Measurements from ENCODE around the gene ASF1A.

DNA sequence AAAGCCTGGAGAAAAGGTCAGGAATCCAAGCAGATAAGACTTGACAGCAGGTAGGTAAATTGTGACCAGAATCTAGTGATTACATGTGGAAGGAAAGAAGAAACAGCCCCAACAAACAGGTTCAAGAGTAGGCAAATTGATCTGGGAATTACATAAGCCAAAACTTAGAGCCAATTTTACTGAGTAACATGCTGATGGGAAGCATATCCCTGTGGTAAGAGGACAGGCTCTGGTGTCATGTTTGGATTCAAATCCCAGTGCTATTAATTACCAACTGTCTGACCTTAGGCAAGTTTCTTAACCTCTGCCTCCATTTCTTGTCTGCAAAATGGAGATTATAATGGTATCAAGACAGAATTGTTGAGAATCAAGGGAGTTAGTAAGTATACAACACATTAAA, 20.6 kb downstream of the ASF1A start:
- no peak for TF ChIP-seq EGR1 (IDR thresholded peaks at IDR 0.05; ENCODE audit: low read depth in 2 of 2)
- TF ChIP-seq RAD21 (IDR thresholded peaks at IDR 0.05) = no peak
- no peak for TF ChIP-seq GABPA (IDR thresholded peaks at IDR 0.05 in 1 of 2, conservative IDR thresholded peaks at IDR 0.05 in 1 of 2)
- no peak for TF ChIP-seq CTCF (IDR thresholded peaks at IDR 0.05; ENCODE audit: low read depth, low read length, missing input control)
- no peak for TF ChIP-seq HNF4A (conservative IDR thresholded peaks at IDR 0.05)
- TF ChIP-seq NR2F2 (IDR thresholded peaks at IDR 0.05) = no peak
- no peak for TF ChIP-seq RXRA (IDR thresholded peaks at IDR 0.05)
- TF ChIP-seq YY1 (IDR thresholded peaks at IDR 0.05) = no peak
- no peak for TF ChIP-seq ZBTB33 (IDR thresholded peaks at IDR 0.05)
- TF ChIP-seq, protein P1, sequence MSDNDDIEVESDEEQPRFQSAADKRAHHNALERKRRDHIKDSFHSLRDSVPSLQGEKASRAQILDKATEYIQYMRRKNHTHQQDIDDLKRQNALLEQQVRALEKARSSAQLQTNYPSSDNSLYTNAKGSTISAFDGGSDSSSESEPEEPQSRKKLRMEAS (IDR thresholded peaks at IDR 0.05) = no peak
- TF ChIP-seq, protein P2, sequence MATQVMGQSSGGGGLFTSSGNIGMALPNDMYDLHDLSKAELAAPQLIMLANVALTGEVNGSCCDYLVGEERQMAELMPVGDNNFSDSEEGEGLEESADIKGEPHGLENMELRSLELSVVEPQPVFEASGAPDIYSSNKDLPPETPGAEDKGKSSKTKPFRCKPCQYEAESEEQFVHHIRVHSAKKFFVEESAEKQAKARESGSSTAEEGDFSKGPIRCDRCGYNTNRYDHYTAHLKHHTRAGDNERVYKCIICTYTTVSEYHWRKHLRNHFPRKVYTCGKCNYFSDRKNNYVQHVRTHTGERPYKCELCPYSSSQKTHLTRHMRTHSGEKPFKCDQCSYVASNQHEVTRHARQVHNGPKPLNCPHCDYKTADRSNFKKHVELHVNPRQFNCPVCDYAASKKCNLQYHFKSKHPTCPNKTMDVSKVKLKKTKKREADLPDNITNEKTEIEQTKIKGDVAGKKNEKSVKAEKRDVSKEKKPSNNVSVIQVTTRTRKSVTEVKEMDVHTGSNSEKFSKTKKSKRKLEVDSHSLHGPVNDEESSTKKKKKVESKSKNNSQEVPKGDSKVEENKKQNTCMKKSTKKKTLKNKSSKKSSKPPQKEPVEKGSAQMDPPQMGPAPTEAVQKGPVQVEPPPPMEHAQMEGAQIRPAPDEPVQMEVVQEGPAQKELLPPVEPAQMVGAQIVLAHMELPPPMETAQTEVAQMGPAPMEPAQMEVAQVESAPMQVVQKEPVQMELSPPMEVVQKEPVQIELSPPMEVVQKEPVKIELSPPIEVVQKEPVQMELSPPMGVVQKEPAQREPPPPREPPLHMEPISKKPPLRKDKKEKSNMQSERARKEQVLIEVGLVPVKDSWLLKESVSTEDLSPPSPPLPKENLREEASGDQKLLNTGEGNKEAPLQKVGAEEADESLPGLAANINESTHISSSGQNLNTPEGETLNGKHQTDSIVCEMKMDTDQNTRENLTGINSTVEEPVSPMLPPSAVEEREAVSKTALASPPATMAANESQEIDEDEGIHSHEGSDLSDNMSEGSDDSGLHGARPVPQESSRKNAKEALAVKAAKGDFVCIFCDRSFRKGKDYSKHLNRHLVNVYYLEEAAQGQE (IDR thresholded peaks at IDR 0.05) = no peak
